Measurements from ENCODE around the gene PIM2. TPM values are rescaled to one million over a fixed set of nuclear protein-coding genes. Genes with fewer than 3 reads are reported as not detected.

The PIM2 gene
- total RNA-seq, 1 experiment from 2014 or later: 25.6 TPM

GRCh38 chrX:48939524-48940228 is 20.9 kb upstream of the PIM2 start:
- intact Hi-C loops (cut with micrococcal nuclease): no loop called here
- H3F3A ChIP-seq (ENCODE audit: low read length, unreplicated experiment): no peaks in the 10 kb centered on the region
- no peak for DNase-seq
- no peak for ATAC-seq
- no peak overlapping the region for H3K4me3 ChIP-seq (ENCODE audit: low read length)
- TF ChIP-seq EZH2phosphoT487 (IDR thresholded peaks at IDR 0.05; ENCODE audit: borderline replicate concordance, low read length): no peak
- TF ChIP-seq CTCF (conservative IDR thresholded peaks at IDR 0.05; ENCODE audit: low read depth, low read length): no peak
- no peak for TF ChIP-seq EZH2 (IDR thresholded peaks at IDR 0.05; ENCODE audit: low read length, unreplicated experiment)
- no peak overlapping the region for H3K4me2 ChIP-seq (ENCODE audit: low read length)
- peaks cover 7% of the 10 kb centered on the region for H3K36me3 ChIP-seq (ENCODE audit: low read depth, low read length)
- H3K79me2 ChIP-seq (ENCODE audit: low read length): peaks cover 5% of the 10 kb centered on the region
- H3K27ac ChIP-seq (ENCODE audit: low read length): no peak overlapping the region
- H2AFZ ChIP-seq (ENCODE audit: low read length): no peak overlapping the region
- ChIA-PET CTCF (no interaction called here), POLR2A (ENCODE audit: unreplicated experiment) (no interaction called here)
- no peaks in the 10 kb centered on the region for H3K4me1 ChIP-seq (ENCODE audit: insufficient read depth, low read length)
- H3K27me3 ChIP-seq (ENCODE audit: low read length): no peaks in the 10 kb centered on the region
- H3K9ac ChIP-seq (ENCODE audit: low read length): no peak overlapping the region
- no peaks in the 10 kb centered on the region for H3K9me3 ChIP-seq (ENCODE audit: low read length)
- H3K9me2 ChIP-seq (replicated peaks; ENCODE audit: low read length): no peaks in the 10 kb centered on the region
- no peaks in the 10 kb centered on the region for H4K20me1 ChIP-seq (ENCODE audit: low read length)
- no TSS peak for BruUV-seq (replicated peaks)

- Histone ChIP-seq H3K79me2 (ENCODE audit: low read length) (no peaks in the 10 kb centered on the region; the same call in 1 of the 2 replicates), H3K9ac (ENCODE audit: low read length) (no peak overlapping the region)
- CTCF ChIA-PET: no interaction called here
Observed at GRCh38 chrX:48938721-48939425, 20.0 kb upstream of the PIM2 start.

More at GRCh38 chrX:48938721-48939425, 20.0 kb upstream of the PIM2 start:
- POLR2A ChIA-PET (ENCODE audit: unreplicated experiment): no interaction called here
- H3K27me3 ChIP-seq (ENCODE audit: low read length): no peaks in the 10 kb centered on the region
- H4K20me1 ChIP-seq (ENCODE audit: low read length): no peaks in the 10 kb centered on the region
- H3K27ac ChIP-seq (ENCODE audit: low read length): no peak overlapping the region
- no peaks in the 10 kb centered on the region for H3K9me3 ChIP-seq (ENCODE audit: low read length)
- no peaks in the 10 kb centered on the region for H3F3A ChIP-seq (ENCODE audit: low read length, unreplicated experiment)
- ATAC-seq (no peak), DNase-seq (no peak)
- H3K4me2 ChIP-seq (ENCODE audit: low read length): no peak overlapping the region
- no peaks in the 10 kb centered on the region for H3K9me2 ChIP-seq (replicated peaks; ENCODE audit: low read length)
- intact Hi-C loops (cut with micrococcal nuclease): no loop called here
- no peak overlapping the region for H2AFZ ChIP-seq (ENCODE audit: low read length)
- no peak for TF ChIP-seq EZH2 (IDR thresholded peaks at IDR 0.05; ENCODE audit: low read length, unreplicated experiment)
- no peak for TF ChIP-seq EZH2phosphoT487 (IDR thresholded peaks at IDR 0.05; ENCODE audit: borderline replicate concordance, low read length)
- no peak for TF ChIP-seq CTCF (conservative IDR thresholded peaks at IDR 0.05; ENCODE audit: low read depth, low read length)
- H3K4me1 ChIP-seq (ENCODE audit: insufficient read depth, low read length): no peaks in the 10 kb centered on the region
- H3K4me3 ChIP-seq (ENCODE audit: low read length): no peak overlapping the region
- no TSS peak for BruUV-seq (replicated peaks)
- H3K36me3 ChIP-seq (ENCODE audit: low read depth, low read length): peaks cover 15% of the 10 kb centered on the region

Data from PC-3 (cell line).